DMS 273 (cell line): ENCODE results near the gene CLRN3.

Experiments used
- DNase-seq: peaks from one replicate; lab custom pipeline; 2025; ENCODE audit not compliant: unreplicated experiment; lab: John Stamatoyannopoulos, UW

Gene CLRN3

DNA sequence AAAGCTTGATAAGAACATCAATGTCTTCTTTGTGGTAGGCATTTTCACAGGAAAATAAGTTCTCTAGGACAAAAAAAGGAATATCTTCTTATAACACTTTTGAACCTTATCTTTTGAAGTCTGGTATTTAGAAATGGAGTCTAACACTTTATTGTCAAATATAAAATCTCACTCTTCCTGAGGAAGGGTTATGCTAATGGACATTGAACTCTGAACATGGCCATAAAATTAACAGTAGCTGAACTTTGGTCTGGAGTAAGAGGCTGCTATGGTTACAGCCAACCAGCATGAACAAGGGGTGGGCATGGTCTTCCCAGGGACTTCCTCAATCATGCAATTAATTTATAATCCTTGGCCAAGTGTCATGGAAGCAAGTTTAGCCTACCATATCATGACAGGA lies at the start of gene CLRN3:
CLRN3 (minus strand) TSS at position 199 of the 400 bp plus-strand sequence; CDS start at position 42, 157 bp downstream.
- no peak for DNase-seq

- DNase-seq, result no peak
These were observed 48.3 kb upstream of the CLRN3 start for GRCh38 chr10:127940866-127941640.

- DNase-seq, result no peak
These were observed 47.1 kb upstream of the CLRN3 start for GRCh38 chr10:127939786-127940330.

GRCh38 chr10:127937915-127938463 lies 45.2 kb upstream of the CLRN3 start:
- no peak for DNase-seq

- no peak for DNase-seq
These were observed 44.3 kb upstream of the CLRN3 start for GRCh38 chr10:127937069-127937468.

DNA sequence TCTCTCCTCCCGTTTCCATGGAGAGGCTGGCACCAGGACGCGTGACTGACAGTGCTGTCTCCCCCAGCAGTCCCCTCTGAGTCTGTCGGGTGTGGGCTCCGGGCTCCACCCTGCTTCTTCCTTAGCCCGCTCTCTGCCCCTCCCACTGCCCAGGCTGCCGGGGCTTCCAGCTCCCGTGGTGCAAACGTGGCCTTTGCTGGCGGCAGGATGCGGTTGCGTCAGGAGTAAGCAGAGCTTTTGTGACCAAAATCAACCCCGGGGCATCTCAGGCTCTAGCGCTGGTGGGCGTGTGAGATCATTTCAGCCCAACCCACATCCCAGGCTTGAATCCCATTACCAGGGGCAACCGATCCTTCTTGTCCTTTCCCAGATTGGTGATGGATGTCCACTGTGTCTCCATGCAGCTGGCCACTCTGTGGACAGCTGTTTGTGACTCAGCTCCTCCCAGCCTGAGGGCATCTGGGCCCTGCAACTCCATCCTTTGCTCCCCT lies 42.4 kb upstream of the CLRN3 start:
- no peak for DNase-seq

GRCh38 chr10:127934383-127934782 lies 41.6 kb upstream of the CLRN3 start:
- no peak for DNase-seq

DNA sequence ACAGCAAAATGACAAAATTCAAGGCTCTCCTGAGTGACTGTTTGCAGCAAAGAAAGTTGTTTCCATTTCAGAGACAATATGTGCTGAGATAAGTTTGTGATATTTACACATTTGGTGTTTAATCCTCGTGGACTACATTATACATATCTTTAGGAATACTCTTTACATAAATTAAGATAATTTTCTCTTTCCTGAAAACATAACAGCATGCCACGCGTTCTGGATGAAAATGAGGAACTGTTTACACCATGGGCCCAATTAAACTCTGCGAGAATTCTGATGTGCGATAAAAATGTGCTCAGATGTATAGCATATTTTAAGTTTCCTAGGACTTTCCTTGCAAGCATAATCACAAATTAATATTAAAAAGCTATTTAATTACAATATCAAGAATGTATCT lies 40.5 kb upstream of the CLRN3 start:
- DNase-seq, result no peak

DNA sequence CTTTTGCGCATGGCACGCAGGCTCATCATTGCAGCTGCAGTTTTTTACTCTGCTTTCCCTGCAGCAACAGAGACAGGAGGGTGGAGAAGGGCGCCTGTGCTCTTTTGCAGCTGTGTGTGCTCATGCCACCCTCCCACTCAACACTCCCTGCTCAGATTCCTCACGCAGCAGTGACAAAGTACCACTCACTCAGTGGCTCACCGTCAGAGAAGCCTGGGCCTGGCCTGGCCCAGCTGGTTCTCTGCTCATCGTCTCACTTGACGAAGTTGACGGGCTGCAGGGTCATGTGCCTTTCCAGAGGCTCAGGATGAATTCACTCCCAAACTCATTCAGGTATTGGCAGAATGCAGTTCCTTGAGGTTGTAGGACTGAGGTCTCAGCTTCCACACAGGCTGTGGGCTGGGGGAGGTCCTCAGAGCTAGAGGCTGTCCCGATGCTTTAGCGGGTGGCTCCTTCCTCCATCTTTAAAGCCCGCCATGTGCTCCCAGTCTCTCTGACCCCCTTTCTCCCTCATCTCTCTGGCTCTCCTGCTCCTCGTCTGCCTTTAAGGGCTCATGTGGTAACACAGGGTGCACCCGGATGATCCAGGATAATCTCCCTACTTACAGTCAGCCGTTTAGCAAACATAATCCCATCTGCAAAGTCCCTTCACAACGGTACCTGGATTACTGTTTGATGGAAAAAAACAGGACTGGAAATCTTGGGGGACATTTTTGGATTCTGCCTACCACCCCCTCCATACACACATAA lies 40.0 kb upstream of the CLRN3 start:
- no peak for DNase-seq

DNA sequence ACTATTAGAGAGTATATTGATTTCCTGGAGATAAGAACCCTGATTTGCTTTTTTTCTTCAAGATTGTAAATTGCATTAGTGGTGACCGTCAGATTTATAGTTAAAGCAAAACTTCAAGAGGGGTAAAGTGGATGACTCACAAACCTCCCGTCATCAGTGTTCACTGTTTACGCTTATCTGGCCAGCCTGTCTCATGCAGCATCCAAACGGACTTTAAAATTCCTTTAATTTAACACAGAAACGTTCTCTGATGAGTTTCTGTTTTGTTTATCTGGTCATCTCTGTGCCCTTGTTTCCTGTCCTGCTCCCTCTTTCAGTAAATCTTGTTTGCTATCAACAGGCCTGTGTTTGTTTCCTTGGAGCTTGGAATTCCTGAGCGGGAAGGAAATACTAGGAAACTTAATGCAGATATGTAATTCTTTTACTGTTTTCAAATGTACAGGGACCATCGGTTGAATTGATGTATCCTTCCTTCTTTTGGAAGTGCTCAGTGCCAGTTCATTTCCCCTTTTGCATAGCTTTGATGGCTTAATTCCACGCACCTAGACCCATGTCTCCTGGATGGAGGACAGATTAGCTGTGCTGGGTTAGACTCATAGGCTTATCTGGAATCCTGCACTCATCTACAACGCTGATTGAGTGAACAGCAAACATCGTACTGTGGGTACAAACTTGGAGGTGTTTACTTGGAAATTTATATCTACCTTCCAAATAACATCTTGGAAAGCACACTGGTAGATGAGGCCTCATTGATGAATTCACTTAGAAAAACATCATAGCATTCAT lies 35.5 kb upstream of the CLRN3 start:
- no peak for DNase-seq

- no peak for DNase-seq
These were observed 33.7 kb upstream of the CLRN3 start for GRCh38 chr10:127926455-127926854.

- DNase-seq, result no peak
These were observed 32.9 kb upstream of the CLRN3 start for GRCh38 chr10:127925471-127926207.

GRCh38 chr10:127923646-127924045 lies 30.9 kb upstream of the CLRN3 start:
- DNase-seq, result no peak

GRCh38 chr10:127922675-127923366 lies 30.1 kb upstream of the CLRN3 start:
- no peak for DNase-seq

DNA sequence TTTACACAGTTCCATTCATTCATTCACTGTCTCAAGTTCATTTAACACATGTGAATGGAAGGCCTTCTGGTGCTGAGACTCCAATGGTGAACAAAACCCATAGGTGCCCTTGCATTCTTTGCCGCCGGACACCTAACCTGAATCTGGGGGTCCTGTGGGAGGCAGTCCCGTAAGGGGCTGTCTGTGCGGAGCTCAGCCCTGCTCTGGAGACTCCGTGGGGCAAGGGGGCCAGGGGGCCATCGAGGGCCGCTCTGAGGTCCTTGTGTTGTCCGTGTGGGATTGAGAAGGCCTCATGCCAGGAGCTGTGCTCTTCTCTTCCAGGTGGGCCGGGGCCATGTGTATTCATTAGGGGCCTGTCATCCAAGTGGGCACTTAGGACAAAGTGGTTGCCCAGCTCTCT lies 29.5 kb upstream of the CLRN3 start:
- no peak for DNase-seq

- no peak for DNase-seq
These were observed 29.0 kb upstream of the CLRN3 start for GRCh38 chr10:127921753-127922145.

DNA sequence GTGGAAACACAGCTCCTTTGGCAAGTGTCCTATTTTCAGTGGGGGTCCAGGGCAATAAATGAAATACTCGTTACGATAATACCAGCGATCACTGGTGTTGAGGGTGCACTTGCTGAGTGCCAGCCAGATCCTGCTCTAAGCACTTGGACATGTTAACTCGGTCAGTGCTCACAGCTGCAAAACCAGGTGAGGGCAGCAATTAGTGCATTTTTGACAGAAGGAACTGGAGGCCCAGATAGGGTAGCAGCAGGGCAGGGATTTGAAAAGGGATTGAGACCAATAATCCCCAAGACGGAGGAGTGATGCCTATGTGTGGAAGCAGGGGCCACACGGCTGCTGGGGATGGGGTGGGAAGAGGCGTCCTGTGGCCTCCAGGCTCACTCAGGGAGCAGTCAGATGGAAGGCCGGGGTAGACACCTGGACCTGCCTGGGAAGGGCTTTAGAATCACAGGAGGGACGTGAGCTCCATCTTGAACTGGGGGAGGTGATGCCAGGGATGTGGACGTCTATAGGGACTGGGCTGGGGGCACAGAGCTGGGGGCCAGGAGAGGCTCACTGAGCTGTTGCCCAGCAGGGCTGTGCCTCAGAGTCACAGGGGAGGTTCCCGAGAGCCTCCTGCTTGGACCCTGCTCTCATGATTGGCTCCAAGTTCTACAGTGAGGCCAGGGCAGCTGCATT lies 28.5 kb upstream of the CLRN3 start:
- DNase-seq, result no peak

- no peak for DNase-seq
These were observed 27.7 kb upstream of the CLRN3 start for GRCh38 chr10:127920306-127921074.
